IPS DF 6.9 (cell line): Measurements from ENCODE around the gene PIK3R2.

ENCODE experiments used
- DNase-seq: peaks from one replicate; pipeline ENCODE4 v3.0.0-alpha.2; 2013; ENCODE audit warnings: low read depth, low spot score
- H3K27ac ChIP-seq: one replicate; pipeline ENCODE4 v1.5.1; 2013; ENCODE audit warnings: low read length, control low read depth
- H3K27me3 ChIP-seq: 2 replicates; pipeline ENCODE4 v1.6.1; 2013; ENCODE audit warnings: mild to moderate bottlenecking, low read length; ENCODE audit not compliant: control insufficient read depth, insufficient read depth
- H3K36me3 ChIP-seq: 2 replicates; pipeline ENCODE4 v1.6.1; 2013; ENCODE audit warnings: low read length; ENCODE audit not compliant: control insufficient read depth, insufficient read depth
- H3K4me1 ChIP-seq: 2 replicates; pipeline ENCODE4 v1.6.1; 2013; ENCODE audit warnings: low read length; ENCODE audit not compliant: control insufficient read depth, insufficient read depth
- H3K4me3 ChIP-seq: 2 replicates; pipeline ENCODE4 v1.5.1; 2013; ENCODE audit warnings: mild to moderate bottlenecking, low read length
- H3K9me3 ChIP-seq: 2 replicates; pipeline ENCODE4 v1.6.1; 2013; ENCODE audit warnings: low read length, inconsistent platforms; ENCODE audit not compliant: control insufficient read depth, insufficient read depth
- WGBS: extraction: QIAGEN DNeasy Blood & Tissue Kit; methylation state at CpG from one replicate; pipeline ENCODE4 v1.1.7; 2013; ENCODE audit warnings: mixed read lengths, missing lambda C conversion rate; ENCODE audit not compliant: insufficient read length, insufficient coverage; 5-methylcytosine and 5-hydroxymethylcytosine counted together

The PIK3R2 gene

GRCh38 chr19:18137657-18138339, 15.2 kb upstream of the PIK3R2 start:
- H3K36me3 ChIP-seq: peaks cover 19% of the 10 kb centered on the region
- no peaks in the 10 kb centered on the region for H3K9me3 ChIP-seq
- H3K27ac ChIP-seq: no peak overlapping the region
- no peak overlapping the region for H3K4me3 ChIP-seq
- H3K4me1 ChIP-seq: no peaks in the 10 kb centered on the region
- WGBS: no CpG with 5 or more reads among the region's 9 CpGs
- no peak for DNase-seq
- no peaks in the 10 kb centered on the region for H3K27me3 ChIP-seq

GRCh38 chr19:18140473-18140872, 12.5 kb upstream of the PIK3R2 start:
- no CpG with 5 or more reads among the region's 1 CpG for WGBS
- Histone ChIP-seq H3K4me1 (no peaks in the 10 kb centered on the region), H3K9me3 (no peaks in the 10 kb centered on the region), H3K4me3 (no peak overlapping the region), H3K27me3 (no peaks in the 10 kb centered on the region), H3K27ac (no peak overlapping the region), H3K36me3 (peaks cover 22% of the 10 kb centered on the region)
- DNase-seq: no peak

- no peak for DNase-seq
- H3K36me3 ChIP-seq: peaks cover 21% of the 10 kb centered on the region
- no CpG with 5 or more reads among the region's 6 CpGs for WGBS
Observed at GRCh38 chr19:18141031-18141430, 11.9 kb upstream of the PIK3R2 start.

GRCh38 chr19:18143902-18144301, 9.1 kb upstream of the PIK3R2 start:
- Histone ChIP-seq H3K4me1 (no peaks in the 10 kb centered on the region), H3K27me3 (no peaks in the 10 kb centered on the region), H3K36me3 (peaks cover 24% of the 10 kb centered on the region), H3K27ac (no peak overlapping the region), H3K4me3 (no peak overlapping the region), H3K9me3 (no peaks in the 10 kb centered on the region)
- no peak for DNase-seq
- no CpG with 5 or more reads among the region's 3 CpGs for WGBS

More at GRCh38 chr19:18141031-18141430, 11.9 kb upstream of the PIK3R2 start:
- Histone ChIP-seq H3K27ac (no peak overlapping the region), H3K27me3 (no peaks in the 10 kb centered on the region), H3K4me3 (no peak overlapping the region), H3K9me3 (no peaks in the 10 kb centered on the region), H3K4me1 (no peaks in the 10 kb centered on the region)

- H3K9me3 ChIP-seq: no peaks in the 10 kb centered on the region
- H3K4me3 ChIP-seq: no peak overlapping the region
- H3K27me3 ChIP-seq: no peaks in the 10 kb centered on the region
- H3K4me1 ChIP-seq: no peaks in the 10 kb centered on the region
- H3K36me3 ChIP-seq: peaks cover 26% of the 10 kb centered on the region
- no peak overlapping the region for H3K27ac ChIP-seq
- no peak for DNase-seq
- WGBS: no CpG with 5 or more reads among the region's 16 CpGs
Observed at GRCh38 chr19:18144361-18144760, 8.6 kb upstream of the PIK3R2 start.

GRCh38 chr19:18144906-18145305, 8.1 kb upstream of the PIK3R2 start:
- WGBS: no CpG with 5 or more reads among the region's 28 CpGs
- no peak for DNase-seq
- Histone ChIP-seq H3K4me3 (no peak overlapping the region), H3K27ac (no peak overlapping the region), H3K36me3 (peaks cover 26% of the 10 kb centered on the region), H3K27me3 (no peaks in the 10 kb centered on the region), H3K9me3 (no peaks in the 10 kb centered on the region), H3K4me1 (no peaks in the 10 kb centered on the region)

- Histone ChIP-seq H3K4me3 (no peak overlapping the region), H3K36me3 (peaks cover 24% of the 10 kb centered on the region), H3K27ac (no peak overlapping the region), H3K27me3 (no peaks in the 10 kb centered on the region), H3K9me3 (no peaks in the 10 kb centered on the region), H3K4me1 (no peaks in the 10 kb centered on the region)
- no peak for DNase-seq
- WGBS: no CpG with 5 or more reads among the region's 19 CpGs
Observed at GRCh38 chr19:18145391-18145999, 7.5 kb upstream of the PIK3R2 start.

GRCh38 chr19:18147396-18147795, 5.6 kb upstream of the PIK3R2 start:
- DNase-seq: no peak
- whole genome bisulfite sequencing: no CpG with 5 or more reads among the region's 13 CpGs
- Histone ChIP-seq H3K36me3 (peaks cover 18% of the 10 kb centered on the region), H3K4me3 (no peak overlapping the region), H3K27me3 (no peaks in the 10 kb centered on the region), H3K9me3 (no peaks in the 10 kb centered on the region), H3K4me1 (no peaks in the 10 kb centered on the region), H3K27ac (no peak overlapping the region)

GRCh38 chr19:18149596-18149975, 3.4 kb upstream of the PIK3R2 start:
- H3K36me3 ChIP-seq: peaks cover 18% of the 10 kb centered on the region
- H3K9me3 ChIP-seq: no peaks in the 10 kb centered on the region
- H3K27ac ChIP-seq: no peak overlapping the region
- DNase-seq: no peak
- H3K4me1 ChIP-seq: no peaks in the 10 kb centered on the region
- no peaks in the 10 kb centered on the region for H3K27me3 ChIP-seq
- WGBS: no CpG with 5 or more reads among the region's 16 CpGs
- H3K4me3 ChIP-seq: no peak overlapping the region

GRCh38 chr19:18150776-18151624, 2.0 kb upstream of the PIK3R2 start:
- no CpG with 5 or more reads among the region's 18 CpGs for WGBS

More at GRCh38 chr19:18150776-18151624, 2.0 kb upstream of the PIK3R2 start:
- no peak for DNase-seq
- Histone ChIP-seq H3K36me3 (peaks cover 12% of the 10 kb centered on the region), H3K4me3 (no peak overlapping the region), H3K27ac (no peak overlapping the region), H3K27me3 (no peaks in the 10 kb centered on the region), H3K9me3 (no peaks in the 10 kb centered on the region), H3K4me1 (no peaks in the 10 kb centered on the region)
